ENCODE measurements around the gene SPATA7.

- TF ChIP-seq, protein P1, sequence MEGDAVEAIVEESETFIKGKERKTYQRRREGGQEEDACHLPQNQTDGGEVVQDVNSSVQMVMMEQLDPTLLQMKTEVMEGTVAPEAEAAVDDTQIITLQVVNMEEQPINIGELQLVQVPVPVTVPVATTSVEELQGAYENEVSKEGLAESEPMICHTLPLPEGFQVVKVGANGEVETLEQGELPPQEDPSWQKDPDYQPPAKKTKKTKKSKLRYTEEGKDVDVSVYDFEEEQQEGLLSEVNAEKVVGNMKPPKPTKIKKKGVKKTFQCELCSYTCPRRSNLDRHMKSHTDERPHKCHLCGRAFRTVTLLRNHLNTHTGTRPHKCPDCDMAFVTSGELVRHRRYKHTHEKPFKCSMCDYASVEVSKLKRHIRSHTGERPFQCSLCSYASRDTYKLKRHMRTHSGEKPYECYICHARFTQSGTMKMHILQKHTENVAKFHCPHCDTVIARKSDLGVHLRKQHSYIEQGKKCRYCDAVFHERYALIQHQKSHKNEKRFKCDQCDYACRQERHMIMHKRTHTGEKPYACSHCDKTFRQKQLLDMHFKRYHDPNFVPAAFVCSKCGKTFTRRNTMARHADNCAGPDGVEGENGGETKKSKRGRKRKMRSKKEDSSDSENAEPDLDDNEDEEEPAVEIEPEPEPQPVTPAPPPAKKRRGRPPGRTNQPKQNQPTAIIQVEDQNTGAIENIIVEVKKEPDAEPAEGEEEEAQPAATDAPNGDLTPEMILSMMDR (IDR thresholded peaks at IDR 0.05), result no peak
- no peak for TF ChIP-seq POLR2A (IDR thresholded peaks at IDR 0.05)
Observed at GRCh38 chr14:88364710-88365413, 20.6 kb upstream of the SPATA7 start.

Data from body of pancreas (tissue), 4 donors.